ENCODE data around the gene TMEM190. TPM values are rescaled to one million over a fixed set of nuclear protein-coding genes. Genes with fewer than 3 reads are reported as not detected.

Gene TMEM190
- total RNA-seq, 1 experiment from 2014 or later = not detected

DNA sequence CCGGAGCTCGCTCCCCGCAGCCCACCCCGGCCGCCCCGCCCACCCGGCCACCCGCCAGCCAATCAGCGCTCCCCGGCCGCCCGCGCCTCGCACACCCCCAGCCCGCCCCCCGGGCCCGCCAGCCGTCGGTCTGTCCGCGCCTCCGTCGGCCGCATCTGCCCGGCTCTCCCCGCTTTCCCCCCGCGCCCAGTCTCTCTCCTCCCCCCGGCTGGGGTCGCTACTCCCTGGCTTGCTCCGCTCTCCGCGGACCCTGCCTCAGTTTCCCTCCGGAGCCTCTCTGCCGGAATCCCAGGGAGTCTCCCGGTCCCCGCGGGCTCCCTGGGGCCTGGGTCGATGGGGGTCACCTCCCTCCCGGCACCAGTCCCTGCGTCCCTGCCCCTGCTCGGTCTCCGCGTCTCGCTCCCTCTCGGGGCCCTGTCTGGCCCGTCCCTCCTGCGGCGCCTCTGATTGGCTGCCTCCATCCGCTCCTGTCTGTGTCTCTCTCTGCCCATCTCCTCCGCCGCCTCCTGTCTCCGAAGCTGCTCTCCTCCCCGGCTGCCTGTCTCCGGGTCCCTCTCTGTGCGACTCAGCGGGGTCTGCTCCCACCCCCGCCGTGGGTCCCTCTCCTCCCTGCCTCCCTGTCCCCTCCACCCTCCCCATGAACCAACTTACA lies 6.8 kb upstream of the TMEM190 start:
- TF ChIP-seq, protein P1, sequence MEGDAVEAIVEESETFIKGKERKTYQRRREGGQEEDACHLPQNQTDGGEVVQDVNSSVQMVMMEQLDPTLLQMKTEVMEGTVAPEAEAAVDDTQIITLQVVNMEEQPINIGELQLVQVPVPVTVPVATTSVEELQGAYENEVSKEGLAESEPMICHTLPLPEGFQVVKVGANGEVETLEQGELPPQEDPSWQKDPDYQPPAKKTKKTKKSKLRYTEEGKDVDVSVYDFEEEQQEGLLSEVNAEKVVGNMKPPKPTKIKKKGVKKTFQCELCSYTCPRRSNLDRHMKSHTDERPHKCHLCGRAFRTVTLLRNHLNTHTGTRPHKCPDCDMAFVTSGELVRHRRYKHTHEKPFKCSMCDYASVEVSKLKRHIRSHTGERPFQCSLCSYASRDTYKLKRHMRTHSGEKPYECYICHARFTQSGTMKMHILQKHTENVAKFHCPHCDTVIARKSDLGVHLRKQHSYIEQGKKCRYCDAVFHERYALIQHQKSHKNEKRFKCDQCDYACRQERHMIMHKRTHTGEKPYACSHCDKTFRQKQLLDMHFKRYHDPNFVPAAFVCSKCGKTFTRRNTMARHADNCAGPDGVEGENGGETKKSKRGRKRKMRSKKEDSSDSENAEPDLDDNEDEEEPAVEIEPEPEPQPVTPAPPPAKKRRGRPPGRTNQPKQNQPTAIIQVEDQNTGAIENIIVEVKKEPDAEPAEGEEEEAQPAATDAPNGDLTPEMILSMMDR (IDR thresholded peaks at IDR 0.05; ENCODE audit: unreplicated experiment) = no peak
- Mint-ChIP-seq H3K27ac (ENCODE audit: unreplicated experiment) (peak overlapping the region; percentile 53), H3K4me3 (ENCODE audit: low read depth, unreplicated experiment) (peak overlapping the region; percentile 68), H3K4me1 (ENCODE audit: low read depth, unreplicated experiment) (peaks cover 27% of the 10 kb centered on the region), H3K9me3 (ENCODE audit: low read depth, unreplicated experiment) (no peaks in the 10 kb centered on the region), H3K27me3 (ENCODE audit: unreplicated experiment) (peaks cover 94% of the 10 kb centered on the region), H3K36me3 (ENCODE audit: insufficient read depth, unreplicated experiment) (peaks cover 31% of the 10 kb centered on the region)
- CTCF ChIA-PET = interaction anchor here (0.6 to 1.2 kb wide), 3 partner anchors 8 to 68 kb away, joined by 3 to 4 read pairs (median 3); partner anchors contain the start of gene KMT5C
- BruUV-seq (replicated peaks) = no TSS peak
- intact Hi-C loops (cut with micrococcal nuclease; ENCODE audit: unreplicated experiment) = no loop called here
- DNase-seq = no peak

DNA sequence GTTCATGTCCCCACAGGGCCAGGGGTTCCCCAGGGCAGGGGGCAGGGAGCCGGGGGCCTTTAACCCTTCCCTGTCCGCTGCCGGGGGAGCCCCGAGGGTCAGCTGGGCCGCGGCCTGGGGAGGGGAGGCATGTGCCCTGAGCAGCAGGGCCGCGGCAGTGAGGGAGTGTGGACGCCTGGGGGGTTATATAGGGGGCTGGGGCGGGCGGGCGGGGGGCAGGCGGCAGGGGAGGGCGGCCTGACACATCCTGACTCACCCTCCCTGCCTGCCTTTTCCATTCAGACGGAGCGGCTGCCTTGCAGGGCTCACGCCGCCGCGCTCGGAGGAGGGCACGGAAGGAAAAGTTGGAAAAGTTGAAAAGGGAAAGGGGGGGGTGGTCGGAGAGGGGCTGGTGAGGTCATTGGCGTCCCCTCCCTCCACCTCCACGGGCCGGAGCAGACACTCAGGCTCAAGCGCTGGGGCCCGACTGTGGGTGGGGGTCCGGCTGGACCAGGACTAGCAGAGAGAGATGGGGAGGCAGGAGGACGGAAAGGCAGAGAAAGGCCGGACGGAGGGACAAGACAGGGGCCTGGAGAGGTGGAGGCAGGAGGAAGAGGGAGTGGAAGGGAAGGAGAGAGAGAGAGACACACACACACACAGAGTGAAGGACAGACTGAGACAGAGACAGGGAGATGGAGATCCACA lies 6.2 kb upstream of the TMEM190 start, which contains the start of gene IL11:
Gene IL11, minus strand, starts transcription at position 159 of the 684 bp plus-strand sequence. Its CDS starts 153 bp downstream, at position 6.
- CTCF ChIA-PET = interaction anchor here (0.6 kb wide), 1 partner anchor 9 kb away, joined by 3 read pairs; no protein-coding TSS in a partner anchor
- Mint-ChIP-seq H3K4me1 (ENCODE audit: low read depth, unreplicated experiment) (peaks cover 27% of the 10 kb centered on the region), H3K4me3 (ENCODE audit: low read depth, unreplicated experiment) (peak within 1 kb of the TSS; percentile 68), H3K27me3 (ENCODE audit: unreplicated experiment) (peaks cover 87% of the 10 kb centered on the region), H3K36me3 (ENCODE audit: insufficient read depth, unreplicated experiment) (peaks cover 36% of the 10 kb centered on the region), H3K27ac (ENCODE audit: unreplicated experiment) (peak within 1 kb of the TSS; percentile 53), H3K9me3 (ENCODE audit: low read depth, unreplicated experiment) (no peaks in the 10 kb centered on the region)
- TF ChIP-seq, protein P1 (IDR thresholded peaks at IDR 0.05; ENCODE audit: unreplicated experiment) = no peak
- intact Hi-C loops (cut with micrococcal nuclease; ENCODE audit: unreplicated experiment) = no loop called here
- no peak for DNase-seq
- BruUV-seq (replicated peaks) = no TSS peak

DNA sequence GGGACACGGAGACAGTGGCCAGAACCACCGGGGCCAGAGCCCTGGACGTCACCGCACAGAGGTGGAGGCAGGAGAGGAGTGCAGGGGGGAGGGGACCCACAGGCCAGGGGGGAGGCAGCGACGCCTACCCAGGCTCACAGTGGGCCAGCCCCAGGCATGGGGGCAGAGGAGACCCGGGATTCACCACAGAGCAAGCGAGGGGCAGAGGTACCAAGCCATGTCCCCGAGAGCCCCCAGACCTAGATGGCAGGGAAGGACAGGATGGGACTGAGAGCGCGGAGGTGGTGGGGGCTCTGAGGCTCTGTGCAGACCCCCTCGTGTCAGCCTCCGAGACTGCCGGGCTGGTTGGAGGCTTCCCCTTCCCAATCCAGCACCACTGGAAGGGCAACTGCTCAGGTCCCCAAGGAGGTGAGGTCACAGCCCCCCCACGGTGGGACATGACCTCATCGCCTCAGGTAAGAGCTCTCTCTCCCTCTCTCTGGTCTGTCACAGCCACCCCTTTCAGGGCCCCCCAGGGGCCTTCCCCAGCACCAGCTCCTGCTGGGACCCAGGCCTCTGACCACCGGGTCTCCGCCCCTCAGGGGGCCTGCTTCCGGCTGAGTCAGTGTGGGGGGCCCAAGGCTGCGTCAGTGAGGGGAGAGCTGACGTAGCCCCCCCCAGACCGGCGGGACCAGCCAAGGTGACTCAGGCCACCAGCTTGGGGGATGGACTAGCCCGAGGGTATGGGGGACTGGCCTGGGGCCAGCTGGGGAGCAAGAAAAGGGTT lies 4.1 kb upstream of the TMEM190 start:
- intact Hi-C loops (cut with micrococcal nuclease; ENCODE audit: unreplicated experiment) = no loop called here
- Mint-ChIP-seq H3K27ac (ENCODE audit: unreplicated experiment) (no peak overlapping the region), H3K27me3 (ENCODE audit: unreplicated experiment) (peaks cover 66% of the 10 kb centered on the region), H3K36me3 (ENCODE audit: insufficient read depth, unreplicated experiment) (peaks cover 44% of the 10 kb centered on the region), H3K9me3 (ENCODE audit: low read depth, unreplicated experiment) (no peaks in the 10 kb centered on the region), H3K4me1 (ENCODE audit: low read depth, unreplicated experiment) (peaks cover 36% of the 10 kb centered on the region), H3K4me3 (ENCODE audit: low read depth, unreplicated experiment) (peak overlapping the region; percentile 38)
- CTCF ChIA-PET = interaction anchor here (0.9 to 1.5 kb wide), 2 partner anchors 21 to 81 kb away, joined by 3 read pairs; no protein-coding TSS in a partner anchor
- no TSS peak for BruUV-seq (replicated peaks)
- DNase-seq = peak; percentile 50
- TF ChIP-seq, protein P1 (IDR thresholded peaks at IDR 0.05; ENCODE audit: unreplicated experiment) = no peak

DNA sequence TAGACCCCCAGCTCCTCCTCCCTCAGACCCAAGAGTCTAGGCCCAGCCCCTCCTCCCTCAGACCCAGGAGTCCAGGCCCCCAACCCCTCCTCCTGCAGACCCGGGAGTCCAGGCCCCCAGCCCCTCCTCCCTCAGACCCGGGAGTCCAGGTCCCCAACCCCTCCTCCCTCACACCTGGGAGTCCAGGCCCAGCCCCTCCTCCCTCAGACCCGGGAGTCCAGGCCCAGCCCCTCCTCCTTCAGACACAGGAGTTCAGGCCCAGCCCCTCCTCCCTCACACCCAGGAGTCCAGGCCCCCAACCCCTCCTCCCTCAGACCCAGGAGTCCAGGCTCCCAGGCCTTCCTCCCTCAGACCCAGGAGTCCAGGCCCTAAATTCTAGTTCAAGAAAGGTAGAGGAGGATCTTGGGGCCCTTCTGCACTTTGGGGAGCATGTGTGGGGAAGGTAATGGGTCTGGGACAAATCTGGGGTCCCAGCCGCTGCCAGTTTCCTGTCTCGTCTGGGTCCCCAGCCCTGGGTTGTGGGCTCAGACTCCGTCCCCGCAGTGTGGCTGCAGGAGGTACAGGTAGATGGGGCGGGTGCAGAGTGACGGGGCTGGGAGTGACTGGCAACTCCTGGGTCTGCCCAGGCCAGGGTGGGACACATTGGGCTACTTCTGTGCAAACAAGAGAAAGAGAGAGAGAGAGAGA lies 3.2 kb upstream of the TMEM190 start:
- BruUV-seq (replicated peaks) = no TSS peak
- Mint-ChIP-seq H3K4me1 (ENCODE audit: low read depth, unreplicated experiment) (peaks cover 36% of the 10 kb centered on the region), H3K27me3 (ENCODE audit: unreplicated experiment) (peaks cover 57% of the 10 kb centered on the region), H3K36me3 (ENCODE audit: insufficient read depth, unreplicated experiment) (peaks cover 44% of the 10 kb centered on the region), H3K4me3 (ENCODE audit: low read depth, unreplicated experiment) (peak overlapping the region; percentile 2), H3K27ac (ENCODE audit: unreplicated experiment) (no peak overlapping the region), H3K9me3 (ENCODE audit: low read depth, unreplicated experiment) (no peaks in the 10 kb centered on the region)
- DNase-seq = no peak
- intact Hi-C loops (cut with micrococcal nuclease; ENCODE audit: unreplicated experiment) = no loop called here
- CTCF ChIA-PET = interaction anchor here (0.7 to 0.9 kb wide), 2 partner anchors 82 to 941 kb away, joined by 3 read pairs; partner anchors contain the start of gene ZSCAN5A
- TF ChIP-seq, protein P1 (IDR thresholded peaks at IDR 0.05; ENCODE audit: unreplicated experiment) = no peak

Data from Calu3 (cell line).